GM19239 (cell line): ENCODE results near the gene RNF175.

Experiments
- DNase-seq: peaks from one replicate; pipeline ENCODE4 v3.0.0; 2011; ENCODE audit warnings: low spot score; ENCODE audit not compliant: insufficient read length
- FAIRE-seq: peaks from 2 replicates; lab custom pipeline; 2011; peaks lifted over from hg19 to GRCh38; lab: Jason Lieb, UNC

The RNF175 gene

DNA sequence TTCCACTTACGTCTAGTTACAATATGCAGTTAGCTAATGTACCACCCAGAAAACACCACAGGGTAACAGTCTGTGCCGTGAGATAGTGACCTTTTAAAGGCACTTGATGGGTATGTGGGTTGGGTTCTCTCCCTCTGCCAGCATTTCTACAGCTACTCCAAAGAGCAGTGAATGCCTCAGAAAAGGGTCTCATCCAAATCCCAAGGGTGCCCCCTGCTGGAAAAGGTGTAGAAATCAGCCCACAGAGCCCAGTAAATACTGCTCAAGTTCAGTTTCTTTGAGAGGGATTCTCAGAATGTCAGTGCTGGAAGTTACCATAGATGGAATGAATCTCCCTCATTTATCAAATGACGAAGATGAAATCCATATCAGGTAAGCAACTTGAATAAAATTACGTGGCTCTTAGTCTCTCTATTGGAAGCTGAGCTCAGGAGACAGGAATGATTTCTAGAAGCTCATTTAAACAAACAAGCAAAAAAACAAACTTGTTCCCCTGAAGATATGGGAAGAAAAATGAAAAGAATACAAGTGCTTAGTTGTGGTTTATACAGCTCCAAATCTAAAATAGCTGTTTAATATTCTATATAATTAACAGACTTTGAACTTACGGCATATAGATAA, 9.5 kb downstream of the RNF175 start:
- DNase-seq, result peak; percentile 45
- peak; percentile 97 for FAIRE-seq

DNA sequence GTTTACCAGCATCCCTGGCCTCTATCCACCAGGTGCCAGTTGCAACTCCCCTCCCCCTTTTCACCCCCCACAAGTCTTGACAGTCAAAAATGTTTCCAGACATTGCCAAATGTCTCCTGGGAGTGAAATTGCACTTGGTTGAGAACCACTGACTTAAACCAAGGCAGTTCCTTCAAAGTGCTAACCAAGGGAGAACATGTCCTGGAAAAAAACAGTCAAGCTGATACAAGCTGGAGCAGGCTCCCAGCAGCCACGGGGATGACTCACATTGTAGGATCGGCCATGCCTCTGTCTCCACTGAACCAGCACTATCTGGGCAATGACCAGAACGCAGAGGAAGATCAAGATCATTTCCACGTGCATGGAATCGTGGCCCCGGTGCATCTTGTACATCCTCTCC, 11.4 kb downstream of the RNF175 start:
- DNase-seq, result no peak
- no peak for FAIRE-seq

DNA sequence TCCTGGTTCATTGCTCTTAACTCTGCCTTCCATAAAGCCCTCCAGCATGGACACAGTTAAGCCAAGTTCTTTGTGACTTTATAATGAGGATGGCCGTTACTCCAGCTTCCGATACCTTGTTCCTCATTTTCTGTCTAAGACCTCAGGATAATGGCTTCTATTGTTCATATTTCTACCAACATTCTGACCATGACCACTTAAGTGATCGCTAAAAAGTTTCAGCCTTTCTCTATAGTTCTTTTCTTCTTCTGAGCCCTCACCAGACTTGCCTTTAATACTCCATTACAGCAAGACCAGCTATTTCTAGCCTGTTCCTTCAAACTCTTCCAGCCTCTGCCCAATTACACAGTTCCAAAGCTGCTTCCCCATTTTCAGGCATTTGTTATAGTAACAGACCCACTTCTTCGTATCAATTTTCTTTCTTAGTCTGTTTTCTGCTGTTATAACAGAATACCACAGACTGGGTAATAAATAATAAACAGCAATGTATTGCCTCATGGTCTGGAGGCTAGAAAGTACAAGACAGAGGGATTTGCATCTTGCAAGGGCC, 12.3 kb downstream of the RNF175 start:
- DNase-seq (no peak), FAIRE-seq (no peak)

DNA sequence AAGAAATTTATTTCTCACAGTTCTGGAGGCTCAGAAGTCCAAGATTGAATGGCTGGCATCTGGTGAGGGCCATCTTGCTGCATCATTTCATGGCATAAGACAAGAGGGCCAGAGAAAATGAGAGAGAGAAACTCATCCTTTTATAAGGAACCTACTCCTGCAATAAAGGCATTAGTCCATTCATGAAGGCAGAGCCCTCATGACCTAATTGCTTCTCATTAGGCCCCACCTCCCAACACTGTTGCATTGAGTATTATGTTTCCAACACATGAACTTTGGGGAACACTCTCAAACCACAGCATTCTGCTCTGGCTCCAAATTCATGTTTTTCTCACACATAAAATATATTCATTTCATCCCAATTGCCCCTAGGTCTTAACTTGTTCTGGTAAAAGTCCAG, 14.2 kb downstream of the RNF175 start:
- FAIRE-seq, result no peak

DNA sequence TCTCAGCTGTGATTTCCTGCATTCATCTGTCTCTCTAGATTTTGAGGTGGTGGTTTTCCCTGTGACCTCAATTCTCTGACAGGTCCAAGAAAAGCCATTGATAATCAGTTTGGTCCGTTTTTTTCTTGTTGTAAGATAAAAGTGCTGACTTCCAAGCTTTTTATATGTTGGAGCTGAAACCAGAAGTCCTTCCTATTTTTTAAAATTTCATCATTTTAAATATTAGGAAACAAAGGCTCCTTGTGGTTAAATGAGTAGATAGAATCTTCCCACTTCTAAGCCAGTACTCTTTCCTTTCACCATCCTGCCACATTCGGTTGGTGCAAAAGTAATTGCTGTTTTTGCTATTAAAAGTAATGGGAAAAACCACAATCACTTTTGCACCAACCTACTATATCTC, 18.3 kb downstream of the RNF175 start:
- DNase-seq (no peak), FAIRE-seq (no peak)

More for the DNA sequence above, 14.2 kb downstream of the RNF175 start:
- no peak for DNase-seq

DNA sequence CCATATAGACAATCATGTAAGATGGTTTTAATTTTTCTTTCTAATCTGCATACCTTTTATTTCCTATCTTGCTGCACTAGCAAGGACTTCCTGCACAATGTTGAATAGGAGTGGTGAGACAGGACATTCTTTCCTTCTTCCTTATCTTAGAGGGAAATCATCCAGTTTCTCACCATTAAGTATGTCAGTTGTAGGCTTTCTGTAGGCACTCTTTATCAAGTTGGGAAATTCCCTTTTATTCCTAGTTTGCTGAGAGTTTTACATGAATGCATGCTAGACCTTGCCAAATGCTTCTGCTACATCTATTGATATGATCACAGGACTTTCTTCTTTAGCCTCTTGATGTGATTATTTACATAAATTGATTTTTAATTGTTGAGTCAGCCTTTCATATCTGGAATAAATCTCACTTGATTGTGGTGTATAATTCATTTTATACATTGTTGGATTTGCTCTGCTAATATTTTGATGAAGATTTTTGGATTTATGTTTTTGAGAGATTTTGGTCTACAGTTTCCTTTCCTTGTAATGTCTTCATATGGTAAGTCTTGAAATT, 23.8 kb downstream of the RNF175 start:
- FAIRE-seq (no peak), DNase-seq (no peak)

DNA sequence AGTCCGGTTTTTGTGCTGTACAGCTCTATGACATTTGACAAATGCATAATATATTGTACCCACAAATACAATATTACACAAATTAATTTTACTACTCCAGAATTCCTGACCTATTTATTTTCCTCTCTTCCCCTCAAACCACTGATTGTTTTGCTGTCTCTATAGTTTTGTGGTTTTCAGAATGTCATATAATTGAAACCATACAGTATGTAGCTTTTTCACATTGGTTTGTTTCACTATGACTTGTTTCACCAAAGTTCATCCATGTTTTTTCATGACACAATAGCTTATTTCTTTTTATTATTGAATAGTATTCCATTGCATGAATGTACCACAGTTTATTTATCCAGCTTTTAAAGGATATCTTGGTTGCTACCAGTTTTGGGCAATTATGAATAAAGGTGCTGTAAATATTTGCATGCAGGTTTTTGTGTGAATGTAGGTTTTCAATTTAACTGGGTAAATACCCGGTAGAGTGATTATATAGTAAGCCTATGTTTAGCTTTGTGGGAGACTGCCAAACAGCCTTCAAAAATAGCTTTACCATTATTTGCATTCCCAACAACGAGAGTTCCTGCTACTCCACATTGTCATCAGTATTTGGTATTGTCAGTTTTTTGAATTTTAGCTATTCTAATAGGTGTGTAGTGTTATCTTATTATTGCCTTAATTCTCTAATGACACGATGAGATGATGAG, 25.9 kb downstream of the RNF175 start:
- DNase-seq (no peak), FAIRE-seq (no peak)

DNA sequence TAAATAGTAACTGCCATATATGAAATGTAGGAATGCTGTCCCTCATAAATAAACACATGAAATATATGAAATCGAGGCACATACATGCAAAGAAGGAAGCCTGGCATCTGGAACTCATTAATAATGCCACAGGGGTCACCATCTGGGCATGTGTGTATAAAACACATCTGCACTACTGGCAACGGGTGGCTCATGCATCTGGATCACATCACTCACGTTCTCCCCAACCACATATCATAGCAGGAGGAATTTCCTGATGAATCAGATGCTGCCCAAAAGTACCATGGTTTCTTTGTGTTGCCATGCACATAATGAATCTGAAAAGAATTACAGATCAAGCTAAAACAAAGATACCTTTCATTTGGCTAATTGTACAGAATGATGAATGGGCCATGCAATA, 28.6 kb downstream of the RNF175 start:
- no peak for DNase-seq
- no peak for FAIRE-seq

DNA sequence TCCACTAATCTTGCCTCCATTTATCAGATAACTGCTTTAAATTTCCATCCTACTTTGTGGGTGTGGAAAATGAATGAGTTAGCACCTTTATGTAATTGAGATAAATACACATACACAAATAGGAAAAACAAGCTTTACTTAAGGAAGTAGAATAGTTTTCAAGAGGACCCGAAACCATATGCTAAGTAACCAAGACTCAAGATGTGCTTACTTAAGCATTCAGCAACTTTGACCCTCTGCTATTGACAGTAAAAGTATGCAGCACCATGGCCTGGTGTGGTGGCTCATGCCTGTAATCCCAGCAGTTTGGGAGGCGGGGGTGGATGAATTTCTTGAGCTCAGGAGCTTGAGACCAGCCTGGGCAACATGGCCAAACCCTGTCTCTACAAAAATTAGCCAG, 29.9 kb downstream of the RNF175 start:
- DNase-seq (no peak), FAIRE-seq (no peak)

DNA sequence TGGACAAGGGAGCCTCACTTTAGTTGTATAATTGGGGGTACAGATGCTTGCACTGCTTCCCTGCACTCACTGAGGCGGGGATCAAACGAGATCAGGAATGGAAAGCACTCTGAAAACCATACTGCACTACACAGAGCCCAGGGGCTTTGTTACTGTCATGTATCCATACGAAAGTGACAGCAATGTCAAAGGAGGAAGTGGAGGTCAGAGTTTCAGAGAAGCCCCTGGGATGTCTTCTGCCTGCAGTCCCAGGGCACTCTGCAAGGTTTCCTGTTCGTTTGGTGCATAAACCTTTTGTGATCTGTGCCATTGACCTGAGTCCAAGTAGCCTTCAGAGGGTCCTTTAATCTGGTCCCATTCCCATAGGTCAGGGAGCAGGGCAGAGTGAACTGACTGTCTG, 31.2 kb downstream of the RNF175 start:
- peak; percentile 16 for DNase-seq
- peak; percentile 74 for FAIRE-seq

DNA sequence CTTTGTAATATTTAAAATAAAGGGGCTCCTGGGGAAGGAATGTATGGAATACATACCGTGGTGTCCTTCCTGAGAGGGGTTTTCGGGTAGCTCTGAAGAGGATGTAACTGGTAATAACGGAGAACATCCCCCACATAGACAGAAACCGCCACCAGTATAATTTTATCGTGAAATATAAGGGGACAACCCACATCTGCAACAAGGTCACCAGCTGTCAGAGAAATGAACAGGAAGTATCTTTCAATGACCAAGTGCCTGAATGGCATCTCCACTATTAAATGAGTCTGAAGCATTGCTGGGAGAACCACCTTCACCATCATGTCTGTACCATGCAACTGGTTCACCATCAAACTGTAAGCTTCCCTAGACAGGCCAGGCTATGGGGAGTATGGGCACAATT, 31.7 kb downstream of the RNF175 start:
- DNase-seq (no peak), FAIRE-seq (peak; percentile 28)

DNA sequence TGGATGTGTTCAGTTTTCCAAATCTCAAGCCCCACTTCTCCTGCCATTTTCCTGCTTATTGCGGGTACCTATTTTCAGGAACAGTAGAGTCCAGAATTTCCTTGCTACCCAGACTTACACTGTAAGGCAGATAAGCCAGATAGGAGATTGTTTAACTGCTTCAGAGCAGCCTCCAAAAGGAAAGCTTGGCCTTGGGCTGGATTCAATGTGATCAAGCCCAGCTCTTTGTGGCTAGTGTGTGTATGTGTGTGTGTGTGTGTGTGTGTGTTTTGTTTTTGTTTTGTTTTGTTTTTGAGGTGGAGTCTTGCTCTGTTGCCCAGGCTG, 34.0 kb downstream of the RNF175 start:
- DNase-seq, result no peak
- no peak for FAIRE-seq

DNA sequence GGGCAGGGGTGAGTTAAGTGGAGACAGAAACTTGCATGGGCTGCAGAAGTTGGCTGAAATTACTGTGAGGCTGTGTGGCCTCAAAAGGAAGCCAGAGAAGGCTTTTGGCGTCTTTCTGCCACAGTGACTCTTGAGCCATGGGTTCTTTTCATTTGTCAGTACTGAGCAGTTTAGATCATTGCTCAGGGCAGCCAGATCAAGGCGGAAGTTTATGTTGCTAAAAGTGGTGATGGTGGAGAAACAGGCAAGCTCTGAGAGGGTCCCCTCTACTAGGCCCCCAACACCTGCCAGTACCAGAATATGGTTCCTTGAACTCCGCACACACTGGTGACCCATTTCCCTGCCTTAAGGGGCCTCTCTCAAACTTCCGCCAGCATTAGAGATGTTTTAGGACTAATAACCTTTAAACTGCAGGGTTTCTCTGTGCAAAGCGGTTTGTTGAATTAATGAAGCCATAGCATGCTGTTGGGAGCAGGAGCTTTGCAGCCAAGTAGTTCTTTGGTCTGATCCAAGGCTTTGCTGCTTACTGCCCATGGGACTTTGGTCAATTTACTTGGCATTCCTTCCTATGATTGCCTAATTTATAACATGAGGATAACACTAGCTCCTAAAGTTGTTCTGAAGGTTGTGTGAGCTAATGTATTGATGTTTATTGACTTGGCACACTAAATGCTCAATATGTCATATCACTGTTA, 34.5 kb downstream of the RNF175 start:
- no peak for FAIRE-seq
- no peak for DNase-seq

DNA sequence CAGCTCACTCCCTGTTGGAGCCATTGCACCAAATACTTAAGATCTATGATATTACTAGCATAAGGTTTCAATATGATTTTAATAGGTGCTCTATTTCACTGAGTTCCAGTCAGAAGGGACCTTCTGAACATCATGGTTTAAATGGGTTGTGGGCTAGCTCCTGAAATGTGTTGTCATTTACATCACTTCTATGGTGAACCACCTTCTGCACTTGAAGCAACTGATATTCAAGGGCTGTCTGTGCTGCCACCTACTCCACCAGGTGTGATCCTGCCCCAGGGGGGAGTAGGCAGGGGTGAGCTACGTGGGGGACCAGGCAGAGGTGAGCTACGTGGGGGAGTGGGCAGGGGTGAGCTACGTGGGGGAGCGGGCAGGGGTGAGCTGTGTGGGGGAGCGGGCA, 35.2 kb downstream of the RNF175 start:
- FAIRE-seq, result no peak
- no peak for DNase-seq

DNA sequence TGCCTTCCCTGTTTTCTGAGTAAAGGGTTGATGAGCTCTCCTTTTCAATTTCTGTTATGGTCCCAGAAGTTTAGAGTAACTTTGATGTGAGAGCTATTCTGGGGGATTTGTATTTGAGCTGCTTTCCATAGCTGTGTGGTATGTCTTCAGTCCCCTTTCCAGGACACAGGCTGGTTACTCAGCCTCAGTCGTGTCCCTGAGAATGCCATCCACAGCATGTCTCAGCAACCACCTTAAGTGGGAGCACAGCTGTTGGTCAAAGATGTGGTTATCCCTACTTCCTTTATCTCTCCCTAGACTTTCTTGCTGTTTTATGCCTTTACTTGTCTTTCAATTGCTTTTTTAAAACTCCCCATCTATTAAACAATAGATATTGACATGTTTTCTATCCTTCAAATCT, 37.8 kb downstream of the RNF175 start:
- DNase-seq, result no peak
- no peak for FAIRE-seq

DNA sequence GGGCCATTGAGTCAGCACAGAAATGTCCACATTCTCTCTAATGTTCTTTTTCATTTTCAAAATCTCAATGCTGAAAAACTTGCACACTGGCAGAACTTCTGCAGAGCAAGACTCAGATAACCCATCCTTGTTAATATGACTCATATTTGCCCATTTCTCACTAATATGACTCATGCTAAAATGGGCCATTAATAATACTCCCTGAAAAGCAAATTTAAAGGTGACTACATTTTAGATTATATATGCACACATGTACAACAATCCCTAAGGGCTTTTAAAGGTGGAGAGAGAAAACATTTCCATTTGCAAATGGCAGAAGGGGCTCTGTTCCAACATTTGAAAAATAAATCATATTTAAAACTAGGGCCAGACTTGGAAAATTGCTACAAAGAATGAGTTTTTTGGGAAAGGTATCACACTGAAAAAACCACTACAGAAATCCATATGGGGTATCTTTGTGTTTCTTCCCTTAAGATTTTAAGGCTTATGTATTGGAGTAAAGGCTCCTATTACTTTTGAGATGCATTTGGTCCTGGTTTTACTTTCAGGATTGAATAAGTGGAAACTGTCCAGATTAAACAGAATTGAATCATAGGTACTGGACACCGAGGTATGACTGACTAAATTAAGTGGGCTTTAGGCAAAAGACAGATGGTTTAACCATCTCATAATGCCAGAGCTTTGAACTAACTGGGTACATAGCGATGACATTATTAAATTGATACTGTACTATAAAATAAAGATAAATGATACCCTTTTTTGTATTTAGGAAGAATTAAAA, 45.8 kb downstream of the RNF175 start:
- FAIRE-seq (no peak), DNase-seq (no peak)

DNA sequence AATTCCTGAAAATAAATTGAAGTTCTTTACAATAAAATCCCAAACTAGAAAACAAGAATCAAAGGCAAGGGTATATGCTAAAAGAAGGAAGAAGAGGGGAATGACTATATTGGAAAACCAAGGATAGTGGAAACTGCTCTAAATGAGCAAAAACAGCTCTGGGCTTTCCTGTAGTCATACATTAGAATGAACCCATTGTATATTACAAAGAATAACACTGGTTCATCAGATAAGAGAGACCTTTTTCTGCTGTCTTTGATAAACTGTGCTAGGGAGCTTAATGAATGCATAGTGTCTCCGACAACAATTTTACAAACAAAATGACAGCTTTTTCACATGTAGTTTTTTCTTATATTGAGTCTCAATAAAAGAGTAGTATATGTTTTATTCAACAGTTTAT, 49.1 kb downstream of the RNF175 start:
- DNase-seq (no peak), FAIRE-seq (no peak)

DNA sequence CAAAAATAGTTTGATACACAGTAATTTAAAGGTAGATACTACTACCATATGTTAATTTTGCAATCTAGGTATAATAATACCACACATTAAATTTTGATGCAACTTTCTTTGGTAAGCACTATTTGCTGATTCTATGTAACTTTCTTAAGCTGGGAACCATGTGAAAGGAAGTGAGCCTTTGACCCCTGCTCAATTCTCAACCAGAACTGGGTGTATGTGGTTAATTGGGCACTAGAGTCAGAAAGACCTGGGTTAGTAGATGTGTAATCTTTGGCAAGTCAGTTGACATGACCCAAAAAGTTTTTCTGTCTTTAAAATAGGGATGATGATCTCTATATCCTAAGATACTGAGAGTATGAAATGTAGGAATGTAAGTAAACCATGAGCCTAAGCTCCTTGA, 53.3 kb downstream of the RNF175 start:
- DNase-seq (no peak), FAIRE-seq (no peak)

DNA sequence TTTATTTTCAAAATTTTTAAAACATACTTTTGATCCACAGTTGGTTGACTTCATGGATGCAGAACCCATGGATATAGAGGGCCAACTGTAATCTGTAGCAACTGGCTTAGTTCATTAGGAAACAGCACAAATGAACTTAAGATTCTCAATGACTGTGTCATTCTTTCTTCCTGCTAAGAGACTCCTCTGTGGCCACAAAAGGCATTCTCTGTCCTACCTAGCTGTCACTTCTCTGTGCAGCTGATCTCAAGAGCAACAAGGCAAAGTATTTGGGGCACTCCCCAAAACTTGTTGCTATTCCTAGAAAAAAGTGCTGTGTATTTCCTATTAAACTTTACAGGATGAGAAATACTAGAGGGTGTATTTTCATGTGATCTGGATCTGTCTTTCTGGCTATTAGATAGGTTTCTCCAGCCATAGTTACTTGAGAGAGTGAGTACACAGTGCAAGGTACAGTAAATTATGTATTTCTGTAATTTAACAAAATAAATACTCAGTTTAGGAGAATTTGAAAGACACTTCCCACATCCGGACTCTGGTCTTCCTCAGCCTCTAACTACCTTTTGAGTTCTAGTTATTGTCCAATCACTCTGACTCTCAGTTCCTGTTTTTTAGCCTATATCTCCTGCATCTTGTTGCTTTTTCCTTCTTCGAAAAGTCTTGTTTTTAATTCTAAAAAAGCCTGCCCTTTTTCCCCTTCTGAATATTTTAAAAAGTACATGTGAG, 53.9 kb downstream of the RNF175 start:
- DNase-seq (no peak), FAIRE-seq (peak; percentile 75)

DNA sequence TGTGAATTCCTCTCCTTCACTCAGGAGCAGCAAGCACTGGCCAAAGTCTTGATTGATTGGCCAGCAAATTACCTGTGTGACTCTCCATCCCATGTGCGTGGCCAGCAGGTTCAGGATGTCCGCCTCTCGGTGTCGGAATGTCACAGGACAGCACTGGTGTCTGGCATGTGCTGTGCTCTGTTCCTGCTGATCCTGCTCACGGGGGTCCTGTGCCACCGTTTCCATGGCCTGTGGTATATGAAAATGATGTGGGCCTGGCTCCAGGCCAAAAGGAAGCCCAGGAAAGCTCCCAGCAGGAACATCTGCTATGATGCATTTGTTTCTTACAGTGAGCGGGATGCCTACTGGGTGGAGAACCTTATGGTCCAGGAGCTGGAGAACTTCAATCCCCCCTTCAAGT, 55.3 kb downstream of the RNF175 start:
- FAIRE-seq (no peak), DNase-seq (no peak)
